Stimulated activated CD8-positive, alpha-beta memory T cell treated with anti-CD3 and anti-CD28 coated beads, Interleukin-7, amount 100 ng/mL, for 48 hours (primary cell): Measurements from ENCODE around the gene FAM76A.
"Not testable (repeated sequence)": the region's sequence is repeated elsewhere in the genome, so short reads cannot be mapped to it uniquely, and the experiment has no call there.

Experiments used
- DNase-seq, 2 donors: peaks; one replicate each; pipeline ENCODE4 v3.0.0-alpha.2; 2020; ENCODE audit warnings: low read depth in 1 of 2; ENCODE audit errors: extremely low read depth in 1 of 2

The FAM76A gene

DNA sequence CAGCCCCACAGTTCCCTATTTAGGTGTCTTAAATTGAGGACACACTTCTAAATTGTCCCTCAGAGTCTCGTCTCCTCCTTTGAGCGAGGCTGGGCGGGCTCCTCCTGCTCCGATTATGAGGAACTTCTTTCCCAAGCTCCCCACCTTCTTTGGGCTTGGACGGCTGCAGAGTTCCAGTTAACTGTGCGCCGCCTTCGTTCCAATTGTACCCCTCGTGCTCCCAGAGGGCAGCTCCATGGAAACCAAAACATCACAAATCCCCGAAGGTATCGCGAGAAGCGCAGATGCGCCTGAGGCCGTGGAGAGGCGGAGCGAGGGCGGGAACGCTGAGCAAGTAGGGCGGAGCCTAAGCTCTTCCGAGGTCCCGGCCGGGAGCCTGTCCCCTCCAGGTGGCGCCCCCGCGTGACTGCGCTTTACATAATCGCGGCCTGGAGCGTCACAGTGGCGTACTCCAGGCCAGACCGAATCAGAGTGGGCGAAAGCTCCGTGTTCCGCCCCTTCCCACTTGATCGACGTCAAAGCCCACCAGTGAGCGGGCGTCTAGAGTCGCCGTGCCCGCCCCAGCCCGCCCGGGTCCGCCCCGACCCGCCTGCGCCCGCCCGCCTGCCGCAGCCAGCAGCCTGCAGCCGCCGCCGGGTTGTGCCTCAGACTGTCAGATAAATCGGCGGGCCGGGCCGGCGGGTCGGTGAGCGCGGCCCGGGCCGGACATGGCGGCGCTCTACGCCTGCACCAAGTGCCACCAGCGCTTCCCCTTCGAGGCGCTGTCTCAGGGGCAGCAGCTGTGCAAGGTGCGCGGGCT is at the start of gene FAM76A:
TSS of gene FAM76A (plus strand) at position 588 of the 799 bp plus-strand sequence. CDS start at position 708, 120 bp downstream.
- DNase-seq = peak; percentile 98

DNA sequence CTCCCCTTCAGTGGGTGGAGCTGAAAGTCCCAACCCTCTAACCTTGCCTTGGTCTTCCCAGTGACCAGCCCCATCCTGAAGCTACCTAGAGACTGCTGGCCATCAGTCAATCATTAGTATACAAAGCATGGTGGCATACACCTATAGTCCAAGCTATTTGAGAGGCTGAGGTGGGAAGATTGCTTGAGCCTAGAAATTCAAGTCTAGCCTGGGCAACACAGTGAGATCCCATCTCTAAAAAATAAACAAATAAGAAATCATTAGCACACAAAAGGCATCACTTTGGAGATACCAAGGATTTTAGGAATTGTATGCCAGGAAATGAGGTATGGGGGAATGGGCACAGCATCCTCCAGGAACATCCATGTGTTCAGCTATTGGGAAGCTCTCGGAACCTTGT is 49.4 kb upstream of the FAM76A start:
- no peak for DNase-seq

DNA sequence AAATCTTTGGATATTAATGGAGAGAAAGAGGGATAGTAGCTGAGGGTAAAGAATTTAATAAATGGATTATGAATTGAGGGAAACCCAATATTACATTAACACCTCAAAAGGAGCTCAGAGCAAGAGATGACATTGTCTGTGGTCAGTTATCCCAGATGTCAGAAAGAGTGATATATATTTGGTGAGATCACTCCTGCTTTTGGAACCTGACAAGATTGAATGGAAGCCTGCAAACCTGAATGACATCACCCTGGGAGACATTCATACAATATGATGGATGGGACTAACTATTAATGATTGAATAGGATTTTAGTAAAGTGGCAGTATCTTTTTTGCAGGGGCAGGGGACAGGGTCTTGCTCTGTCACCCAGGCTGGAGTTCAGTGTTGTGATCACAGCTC is 47.0 kb upstream of the FAM76A start:
- no peak for DNase-seq

DNA sequence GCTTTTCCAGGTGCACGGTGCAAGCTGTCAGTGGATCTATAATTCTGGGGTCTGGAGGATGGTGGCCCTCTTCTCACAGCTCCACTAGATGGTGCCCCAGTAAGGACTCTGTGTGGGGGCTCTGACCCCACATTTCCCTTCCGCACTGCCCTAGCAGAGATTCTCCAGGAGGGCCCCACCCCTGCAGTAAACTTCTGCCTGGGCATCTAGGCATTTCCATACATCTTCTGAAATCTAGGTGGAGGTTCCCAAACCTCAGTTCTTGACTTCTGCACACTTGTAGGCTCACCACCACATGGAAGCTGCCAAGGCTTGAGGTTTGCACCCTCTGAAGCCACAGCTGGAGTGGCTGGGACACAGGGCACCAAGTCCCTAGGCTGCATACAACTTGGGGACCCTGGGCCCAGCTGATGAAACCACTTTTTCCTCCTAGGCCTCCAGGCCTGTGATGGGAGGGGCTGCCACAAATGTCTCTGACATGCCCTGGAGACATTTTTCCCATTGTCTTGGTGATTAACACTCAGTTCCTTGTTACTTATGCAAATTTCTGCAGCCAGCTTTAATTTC is 45.5 kb upstream of the FAM76A start:
- DNase-seq = not testable (repeated sequence)

DNA sequence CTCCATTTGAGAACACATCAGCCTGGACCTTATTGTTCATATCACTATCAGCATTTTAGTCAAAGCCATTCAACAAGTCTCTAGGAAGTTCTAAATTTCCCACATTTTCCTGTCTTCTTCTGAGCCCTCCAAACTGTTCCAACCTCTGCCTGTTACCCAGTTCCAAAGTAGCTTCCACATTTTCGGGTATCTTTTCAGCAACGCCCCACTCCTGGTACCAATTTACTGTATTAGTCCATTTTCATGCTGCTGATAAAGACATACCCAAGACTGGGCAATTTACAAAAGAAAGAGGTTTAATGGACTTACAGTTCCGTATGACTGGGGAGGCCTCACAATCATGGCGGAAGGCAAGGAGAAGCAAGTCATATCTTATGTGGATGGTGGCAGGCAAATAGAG is 44.2 kb upstream of the FAM76A start:
- not testable (repeated sequence) for DNase-seq

DNA sequence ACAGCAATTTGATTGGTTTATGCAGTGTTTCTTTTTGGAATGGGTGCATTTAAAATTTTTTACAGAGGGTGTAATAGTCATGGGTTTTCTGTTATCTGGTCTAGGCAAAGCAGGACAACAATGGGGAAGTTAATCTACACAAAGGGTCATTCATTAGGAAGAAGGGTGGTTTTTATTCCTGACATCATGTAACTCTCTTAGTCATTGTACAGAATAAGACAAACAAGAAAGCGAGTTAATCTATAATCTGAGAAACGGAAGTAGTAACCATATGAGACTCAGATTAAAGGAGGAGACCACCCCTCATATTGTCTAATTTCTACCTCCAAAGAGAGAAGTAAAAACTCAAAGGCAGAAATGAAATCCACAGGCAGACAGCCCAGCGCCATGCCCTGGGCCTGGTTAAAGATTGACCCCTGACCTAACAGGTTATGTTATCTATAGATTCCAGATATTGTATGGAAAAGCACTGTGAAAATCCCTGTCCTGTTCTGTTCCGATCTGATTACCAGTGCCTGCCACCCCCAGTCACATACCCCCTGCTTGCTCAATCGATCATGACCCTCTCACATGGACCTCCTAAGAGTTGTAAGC is 43.3 kb upstream of the FAM76A start:
- no peak for DNase-seq

DNA sequence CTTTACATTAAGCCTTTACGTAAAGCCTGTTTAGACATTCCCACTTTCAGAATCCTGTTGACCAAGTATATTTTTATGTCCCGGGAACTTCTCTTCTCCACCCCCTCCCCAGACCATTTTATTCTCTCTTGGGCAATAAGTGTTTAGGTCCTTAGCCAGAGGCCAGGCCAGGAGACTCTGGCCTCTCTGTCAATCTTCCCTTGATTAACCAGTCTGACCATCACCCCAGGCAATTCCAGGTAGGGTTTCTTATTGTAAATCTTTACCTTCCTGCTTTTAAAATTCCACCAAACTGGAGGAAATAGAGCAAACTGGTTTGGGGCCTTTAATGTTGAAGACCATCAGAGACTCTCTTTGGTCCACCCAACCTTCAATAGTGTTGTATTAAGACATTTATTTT is 41.6 kb upstream of the FAM76A start:
- no peak for DNase-seq

DNA sequence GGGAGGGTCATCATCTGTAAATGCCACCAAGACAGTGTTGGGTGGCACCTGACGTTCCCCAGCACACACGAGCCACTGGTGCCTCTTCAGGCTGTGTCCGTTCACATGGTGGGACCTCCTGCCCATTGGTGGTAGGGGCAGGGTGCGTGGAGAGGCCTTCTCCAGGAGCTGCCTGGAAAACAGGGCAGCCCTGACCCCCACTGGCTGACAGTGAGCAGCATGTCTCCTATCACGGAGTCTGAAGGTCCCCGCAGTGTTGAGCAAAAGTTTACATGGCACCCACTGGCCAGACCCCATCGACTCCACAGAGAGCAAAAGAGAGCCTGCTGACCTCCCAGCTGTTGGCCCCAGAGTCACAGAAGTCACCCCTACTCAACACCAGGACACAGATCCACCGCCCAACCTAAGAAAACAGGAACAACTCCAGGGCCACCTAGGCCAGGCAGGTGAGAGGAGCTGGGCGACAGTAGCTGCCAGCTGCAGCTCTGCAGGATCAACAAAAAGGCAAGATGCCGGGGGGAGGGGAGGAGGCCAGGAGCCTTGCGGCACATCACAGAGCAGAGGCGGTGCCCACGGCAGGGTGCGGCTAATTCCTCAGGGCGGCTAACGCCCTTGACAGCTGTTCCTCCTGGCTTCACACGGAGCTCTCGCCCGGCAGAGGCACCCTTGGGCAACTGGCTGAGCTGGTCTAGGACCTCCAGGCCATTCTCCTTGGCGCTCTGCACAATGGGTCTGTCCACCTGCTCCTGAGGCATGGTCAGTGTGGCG is 39.4 kb upstream of the FAM76A start:
- no peak for DNase-seq

DNA sequence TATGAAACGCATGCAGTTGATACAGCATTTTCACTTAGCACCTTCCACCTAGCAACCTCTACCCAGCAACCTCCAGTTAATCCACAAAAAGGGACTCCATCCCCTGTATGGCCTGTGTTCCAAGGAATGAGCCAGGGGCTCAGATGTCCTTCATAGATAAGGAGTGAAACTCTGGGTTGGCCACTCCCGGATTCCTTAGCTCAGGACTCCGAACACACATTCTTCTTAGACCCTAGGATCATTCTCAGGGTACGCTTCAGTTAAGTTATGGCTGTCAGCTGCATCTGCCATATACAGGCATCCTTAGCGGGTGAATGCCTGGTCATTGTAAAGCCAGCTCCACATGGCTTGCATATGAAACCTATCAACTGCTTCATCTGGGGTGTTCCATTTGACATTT is 37.9 kb upstream of the FAM76A start:
- DNase-seq = no peak

DNA sequence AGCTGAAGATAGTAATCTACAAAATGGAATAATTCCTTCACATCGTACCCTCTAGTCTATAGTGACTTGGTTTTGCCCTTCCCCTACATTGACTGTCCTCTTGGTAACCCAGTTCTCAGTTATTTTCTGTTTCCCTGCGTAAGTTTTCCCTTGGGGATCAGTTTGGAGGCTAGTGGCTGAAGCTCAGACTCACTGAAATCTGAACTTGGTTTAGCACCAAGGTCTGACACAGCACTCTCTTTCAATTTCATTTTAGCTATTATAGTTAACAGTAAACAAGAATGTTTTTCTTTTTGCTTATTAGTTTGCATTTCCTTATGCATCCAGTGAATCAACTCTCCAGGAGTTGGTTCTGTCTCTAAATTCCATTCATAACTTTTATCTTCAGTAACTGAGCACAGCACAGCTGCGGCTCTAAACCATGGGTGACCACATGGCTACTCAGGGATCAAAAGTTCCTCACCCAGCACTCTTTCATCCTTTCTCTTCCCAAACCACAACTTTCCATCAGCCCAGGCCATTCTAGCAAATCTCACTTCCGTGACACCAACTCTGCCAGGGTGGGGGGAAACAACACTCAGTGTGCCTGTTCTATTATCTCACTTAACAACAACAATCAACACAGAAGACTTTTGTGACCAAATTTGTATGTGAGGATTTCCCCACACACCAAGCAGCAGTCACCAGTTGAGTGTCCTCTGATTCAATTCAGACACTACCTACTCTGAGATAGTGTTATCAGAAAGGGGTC is 36.2 kb upstream of the FAM76A start:
- DNase-seq = no peak

DNA sequence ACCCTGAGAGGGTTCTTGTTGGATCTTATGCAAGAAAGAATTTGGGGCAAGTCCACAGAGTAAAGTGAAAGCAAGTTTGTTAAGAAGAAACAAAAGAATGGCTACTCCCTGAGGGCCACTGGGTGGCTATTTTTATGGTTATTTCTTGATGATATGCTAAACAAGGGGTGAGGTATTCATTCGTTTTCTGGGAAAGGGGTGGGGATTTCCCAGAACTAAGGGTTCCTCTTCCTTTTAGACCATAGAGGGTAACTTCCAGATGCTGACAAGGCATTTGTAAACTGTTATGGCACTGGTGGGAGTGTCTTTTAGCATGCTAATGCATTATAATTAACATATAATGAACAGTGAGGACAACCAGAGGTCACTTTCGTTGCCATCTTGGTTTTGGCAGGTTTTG is 35.6 kb upstream of the FAM76A start:
- DNase-seq = no peak

DNA sequence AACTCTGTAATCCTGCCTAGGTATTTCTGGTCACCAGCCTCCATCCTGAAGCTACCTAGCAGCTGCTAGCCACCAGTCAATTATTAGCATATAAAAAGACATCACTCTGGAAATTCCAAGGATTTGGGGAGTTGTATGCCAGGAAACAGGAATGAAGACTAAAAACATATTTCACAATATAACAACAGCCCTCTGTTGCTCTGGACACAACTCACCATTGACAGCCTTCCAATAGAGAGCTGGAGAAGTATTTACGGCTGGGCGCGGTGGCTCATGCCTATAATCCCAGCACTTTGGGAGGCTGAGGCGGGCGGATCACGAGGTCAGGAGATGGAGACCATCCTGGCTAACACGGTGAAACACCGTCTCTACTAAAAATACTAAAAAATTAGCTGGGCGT is 28.9 kb upstream of the FAM76A start:
- DNase-seq = not testable (repeated sequence)

DNA sequence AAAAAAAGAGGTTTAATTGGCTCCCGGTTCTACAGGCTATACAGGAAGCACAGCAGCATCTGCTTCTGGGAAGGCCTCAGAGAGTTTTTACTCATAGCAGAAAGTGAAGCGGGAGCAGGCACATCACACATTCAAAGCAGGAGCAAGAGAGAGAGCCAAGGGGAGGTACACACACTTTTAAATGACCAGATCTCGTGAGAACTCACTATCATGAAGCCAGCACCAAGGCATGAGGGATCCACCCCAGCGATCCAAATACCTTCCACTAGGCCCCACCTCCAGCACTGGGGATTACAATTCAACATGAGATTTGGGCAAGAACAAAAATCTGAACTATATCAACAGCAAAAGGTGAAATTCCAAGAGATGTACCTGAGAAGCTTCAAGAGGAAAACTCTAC is 20.8 kb upstream of the FAM76A start:
- DNase-seq = no peak

DNA sequence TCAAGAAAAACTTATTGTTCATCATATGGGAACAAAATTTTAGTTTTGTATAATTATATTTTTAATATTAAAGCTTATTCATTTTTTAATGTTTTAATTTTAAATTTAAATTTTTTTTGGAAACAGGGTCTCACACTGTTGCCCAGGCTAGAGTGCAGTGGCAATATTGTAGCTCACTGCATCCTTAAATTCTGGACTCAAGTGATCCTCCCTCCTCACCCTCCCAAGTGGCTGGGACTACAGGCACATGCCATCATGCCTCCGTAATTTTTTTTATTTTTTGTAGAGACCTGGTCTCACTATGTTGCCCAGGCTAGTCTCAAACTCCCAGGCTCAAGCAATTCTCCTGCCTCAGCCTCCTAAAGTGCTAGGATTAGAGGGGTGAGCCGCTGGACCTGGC is 20.2 kb upstream of the FAM76A start:
- DNase-seq = no peak

DNA sequence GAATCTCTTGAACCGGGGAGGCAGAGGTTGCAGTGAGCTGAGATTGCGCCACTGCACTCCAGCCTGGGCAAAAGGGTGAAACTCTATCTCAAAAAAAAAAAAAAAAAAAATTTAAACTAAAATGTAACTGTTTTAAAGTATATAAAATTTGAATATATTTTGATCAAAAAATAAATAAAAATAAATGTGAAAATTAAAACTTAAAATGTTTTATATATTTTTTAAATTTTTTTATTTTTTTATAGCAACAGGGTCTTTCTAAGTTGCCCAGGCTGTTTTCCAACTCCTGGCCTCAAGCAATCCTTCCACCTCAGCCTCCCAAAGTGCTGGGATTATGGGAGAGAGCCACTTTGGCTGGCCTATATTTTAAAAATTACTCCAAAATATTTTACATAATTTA is 15.2 kb upstream of the FAM76A start:
- no peak for DNase-seq

DNA sequence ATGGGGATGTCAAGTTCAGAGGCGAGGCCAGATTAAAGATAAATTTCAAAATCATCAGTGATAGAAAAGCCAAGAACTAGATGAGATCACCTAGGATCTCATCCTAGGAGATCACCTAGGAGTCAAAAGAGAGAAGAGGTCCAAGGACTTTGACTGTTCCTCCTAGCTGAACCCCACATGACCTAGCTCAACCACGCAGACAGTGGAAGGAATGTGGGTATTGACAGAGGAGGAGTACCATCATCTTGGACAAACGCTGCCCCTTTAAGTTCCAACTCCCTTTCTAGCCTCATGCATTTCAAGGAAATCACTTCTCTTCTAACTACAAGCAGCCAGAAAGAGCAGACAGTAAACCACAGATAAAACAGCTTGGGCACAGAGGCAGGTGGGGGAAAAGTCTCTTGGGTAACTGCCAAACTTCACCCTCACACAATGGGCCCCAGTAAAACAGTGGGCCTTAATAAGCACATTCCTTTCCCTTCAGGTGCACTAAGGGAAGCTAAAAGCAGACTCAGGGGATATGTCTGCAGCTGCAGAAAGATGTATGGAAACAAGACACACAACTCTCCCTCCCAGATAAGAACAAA is 12.5 kb upstream of the FAM76A start:
- no peak for DNase-seq

DNA sequence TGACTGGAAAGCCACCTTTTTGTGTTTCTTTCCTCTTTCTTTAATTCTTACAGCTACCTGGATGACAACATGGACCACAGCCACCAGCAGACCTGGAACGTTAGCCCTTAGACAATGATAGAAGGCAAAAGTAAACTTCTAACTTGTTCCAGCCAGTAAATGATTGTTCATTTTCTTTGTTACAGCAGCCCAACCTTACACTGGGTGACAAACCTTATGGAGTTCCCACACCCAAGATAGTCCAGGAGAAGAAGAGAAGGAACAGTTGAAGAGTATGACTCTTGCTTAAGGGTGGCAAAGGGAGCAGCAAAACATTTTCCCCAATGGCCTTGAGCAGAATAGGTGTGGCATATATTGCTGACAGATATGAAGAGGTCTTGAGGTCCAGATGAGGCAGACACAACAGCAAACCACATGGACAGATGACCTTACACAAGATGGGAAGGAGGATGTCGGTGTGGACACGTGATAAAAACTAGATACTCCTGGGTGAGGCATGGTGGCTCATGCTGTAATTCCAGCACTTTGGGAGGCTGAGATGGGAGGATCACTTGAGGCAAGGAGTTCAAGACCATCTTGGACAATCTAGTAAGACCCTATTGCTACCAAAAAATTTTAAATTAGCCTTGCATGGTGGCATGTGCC is 11.8 kb upstream of the FAM76A start:
- DNase-seq = no peak

DNA sequence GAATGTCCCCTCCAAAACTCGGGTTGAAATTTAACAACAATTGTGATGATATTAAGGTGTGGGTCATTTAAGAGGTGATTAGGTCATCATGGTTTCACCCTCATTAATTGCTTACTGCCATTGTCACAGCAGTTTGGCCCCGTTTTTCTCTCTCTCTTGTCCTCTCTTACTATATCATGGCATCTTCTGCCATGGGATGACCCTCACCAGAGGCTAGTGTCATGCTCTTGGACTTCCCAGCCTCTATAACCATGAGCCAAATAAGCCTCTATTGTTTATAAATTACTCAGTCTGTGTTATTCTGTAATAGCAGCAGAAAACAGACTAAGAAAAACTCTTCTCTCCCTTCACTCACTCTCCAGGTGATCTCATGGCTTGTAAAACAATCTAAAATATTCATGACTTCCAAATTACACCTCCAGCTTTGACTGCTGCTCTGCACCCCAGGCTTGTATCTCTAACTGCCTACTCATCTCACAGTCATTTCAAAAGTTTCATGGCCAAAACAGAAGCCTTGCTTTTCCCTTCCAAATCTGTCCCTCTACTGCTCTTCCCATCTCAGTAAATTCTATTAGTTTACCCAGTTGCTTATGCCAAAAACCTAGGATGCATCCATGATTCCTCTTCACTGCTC is 9.4 kb upstream of the FAM76A start:
- no peak for DNase-seq
